ENCODE data around the gene MCTP1.

Gene MCTP1

DNA sequence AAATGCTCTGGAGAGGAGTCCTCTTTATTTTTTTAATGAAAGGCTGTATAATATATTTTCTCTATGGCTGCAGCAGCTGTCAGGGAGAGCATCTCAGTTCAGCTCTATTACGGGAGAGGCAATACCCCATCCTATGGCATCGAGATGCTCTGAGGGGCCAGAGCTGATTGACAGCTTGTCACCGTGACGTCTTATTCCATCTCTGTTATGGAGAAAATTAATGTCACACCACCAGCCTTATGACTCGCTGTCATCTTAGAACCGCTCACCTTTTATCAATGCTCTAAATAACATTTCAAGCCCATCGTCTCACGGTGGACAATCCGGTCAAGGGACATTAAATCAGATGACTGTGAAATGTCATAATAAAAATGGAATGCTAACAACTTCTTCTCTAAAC is 392.9 kb downstream of the MCTP1 start:
- DNase-seq (ENCODE audit: low read depth) = no peak
- TF ChIP-seq, protein P1, sequence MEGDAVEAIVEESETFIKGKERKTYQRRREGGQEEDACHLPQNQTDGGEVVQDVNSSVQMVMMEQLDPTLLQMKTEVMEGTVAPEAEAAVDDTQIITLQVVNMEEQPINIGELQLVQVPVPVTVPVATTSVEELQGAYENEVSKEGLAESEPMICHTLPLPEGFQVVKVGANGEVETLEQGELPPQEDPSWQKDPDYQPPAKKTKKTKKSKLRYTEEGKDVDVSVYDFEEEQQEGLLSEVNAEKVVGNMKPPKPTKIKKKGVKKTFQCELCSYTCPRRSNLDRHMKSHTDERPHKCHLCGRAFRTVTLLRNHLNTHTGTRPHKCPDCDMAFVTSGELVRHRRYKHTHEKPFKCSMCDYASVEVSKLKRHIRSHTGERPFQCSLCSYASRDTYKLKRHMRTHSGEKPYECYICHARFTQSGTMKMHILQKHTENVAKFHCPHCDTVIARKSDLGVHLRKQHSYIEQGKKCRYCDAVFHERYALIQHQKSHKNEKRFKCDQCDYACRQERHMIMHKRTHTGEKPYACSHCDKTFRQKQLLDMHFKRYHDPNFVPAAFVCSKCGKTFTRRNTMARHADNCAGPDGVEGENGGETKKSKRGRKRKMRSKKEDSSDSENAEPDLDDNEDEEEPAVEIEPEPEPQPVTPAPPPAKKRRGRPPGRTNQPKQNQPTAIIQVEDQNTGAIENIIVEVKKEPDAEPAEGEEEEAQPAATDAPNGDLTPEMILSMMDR (IDR thresholded peaks at IDR 0.05; ENCODE audit: low read length, missing control alignments) = no peak
- H3K4me3 ChIP-seq (replicated peaks; ENCODE audit: low read depth, low read length) = no peak overlapping the region

- TF ChIP-seq, protein P1 (IDR thresholded peaks at IDR 0.05; ENCODE audit: low read length, missing control alignments) = no peak
- DNase-seq (ENCODE audit: low read depth) = no peak
- H3K4me3 ChIP-seq (replicated peaks; ENCODE audit: low read depth, low read length) = no peak overlapping the region
These were observed 393.3 kb downstream of the MCTP1 start for GRCh38 chr5:94891565-94891964.

- no peak for DNase-seq (ENCODE audit: low read depth)
- H3K4me3 ChIP-seq (replicated peaks; ENCODE audit: low read depth, low read length) = no peak overlapping the region
- TF ChIP-seq, protein P1 (IDR thresholded peaks at IDR 0.05; ENCODE audit: low read length, missing control alignments) = no peak
These were observed 394.0 kb downstream of the MCTP1 start for GRCh38 chr5:94890907-94891306.

DNA sequence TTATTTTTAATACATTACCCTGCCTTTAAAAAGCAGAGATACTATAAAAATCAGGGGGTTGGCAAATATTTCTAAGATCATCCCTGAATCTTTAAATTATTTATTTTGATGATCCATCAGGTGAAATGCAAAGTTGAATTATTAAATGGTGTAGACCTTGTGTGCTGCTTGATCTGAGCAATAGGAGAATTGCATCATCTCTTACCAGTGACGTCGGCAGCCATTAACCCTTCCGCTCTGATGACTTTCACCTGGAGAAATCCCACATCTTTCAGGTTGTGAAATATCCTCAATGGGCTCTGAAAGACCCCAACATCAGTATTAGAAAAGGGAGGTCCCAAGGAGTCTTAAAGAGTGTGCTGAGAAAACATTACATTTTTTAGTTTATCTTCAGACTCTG is 396.2 kb downstream of the MCTP1 start:
- H3K4me3 ChIP-seq (replicated peaks; ENCODE audit: low read depth, low read length) = no peak overlapping the region
- TF ChIP-seq, protein P1 (IDR thresholded peaks at IDR 0.05; ENCODE audit: low read length, missing control alignments) = no peak
- DNase-seq (ENCODE audit: low read depth) = no peak

DNA sequence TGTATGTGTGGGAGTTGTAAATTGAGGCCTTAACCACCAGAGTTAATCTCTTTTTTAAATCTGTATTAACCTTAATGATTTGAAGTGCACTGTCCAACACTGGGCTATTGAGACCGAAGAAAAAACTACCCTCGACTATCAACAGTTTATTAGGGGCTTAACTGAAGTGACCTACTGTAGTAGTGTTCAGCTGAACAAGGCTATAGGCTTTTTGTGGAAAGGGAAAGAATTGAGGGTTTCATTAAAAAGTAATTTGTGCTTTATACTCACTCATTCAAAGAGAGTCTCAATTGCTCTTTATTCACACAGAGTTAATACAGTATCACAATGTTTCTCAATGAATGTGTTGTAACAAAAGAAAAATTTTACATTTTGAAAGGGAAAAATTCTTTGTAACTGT is 399.0 kb downstream of the MCTP1 start:
- H3K4me3 ChIP-seq (replicated peaks; ENCODE audit: low read depth, low read length) = no peak overlapping the region
- TF ChIP-seq, protein P1 (IDR thresholded peaks at IDR 0.05; ENCODE audit: low read length, missing control alignments) = no peak

GRCh38 chr5:94884311-94884710 is 400.6 kb downstream of the MCTP1 start:
- no peak overlapping the region for H3K4me3 ChIP-seq (replicated peaks; ENCODE audit: low read depth, low read length)
- TF ChIP-seq, protein P1 (IDR thresholded peaks at IDR 0.05; ENCODE audit: low read length, missing control alignments) = no peak
- DNase-seq (ENCODE audit: low read depth) = no peak

More for the DNA sequence above, 399.0 kb downstream of the MCTP1 start:
- no peak for DNase-seq (ENCODE audit: low read depth)

DNA sequence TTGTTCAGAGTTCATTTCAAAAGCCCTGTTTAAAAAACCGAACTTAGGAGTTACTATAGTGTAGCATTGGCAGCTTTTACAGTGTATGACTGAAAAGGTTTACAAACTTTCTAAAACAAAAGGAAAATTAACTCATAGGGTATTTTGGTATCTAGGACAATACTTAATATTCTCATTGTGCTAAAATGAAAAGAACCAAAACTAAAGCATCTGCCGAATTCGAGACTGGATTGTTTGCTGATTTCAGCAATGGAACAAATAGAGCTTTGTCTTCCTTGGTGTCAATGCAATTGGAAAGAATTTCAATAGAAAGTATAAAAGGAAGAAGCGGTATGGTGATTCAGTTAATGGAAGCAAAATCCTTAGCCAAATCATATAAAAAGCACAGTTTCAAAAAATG is 412.4 kb downstream of the MCTP1 start:
- TF ChIP-seq, protein P1 (IDR thresholded peaks at IDR 0.05; ENCODE audit: low read length, missing control alignments) = no peak
- DNase-seq (ENCODE audit: low read depth) = no peak
- no peak overlapping the region for H3K4me3 ChIP-seq (replicated peaks; ENCODE audit: low read depth, low read length)
